Activated effector memory CD4-positive, alpha-beta T cell treated with Interleukin-2 at 50 U/mL for 16 hours (primary cell): ENCODE measurements around the gene ATG14.
A peak's percentile ranks its signal among the peaks of the same experiment; 100 is the strongest.
"Not testable (repeated sequence)": the region's sequence is repeated elsewhere in the genome, so short reads cannot be mapped to it uniquely, and the experiment has no call there.

Source experiments
- DNase-seq: peaks from one replicate; pipeline ENCODE4 v3.0.0-alpha.2; 2020

Gene ATG14

DNA sequence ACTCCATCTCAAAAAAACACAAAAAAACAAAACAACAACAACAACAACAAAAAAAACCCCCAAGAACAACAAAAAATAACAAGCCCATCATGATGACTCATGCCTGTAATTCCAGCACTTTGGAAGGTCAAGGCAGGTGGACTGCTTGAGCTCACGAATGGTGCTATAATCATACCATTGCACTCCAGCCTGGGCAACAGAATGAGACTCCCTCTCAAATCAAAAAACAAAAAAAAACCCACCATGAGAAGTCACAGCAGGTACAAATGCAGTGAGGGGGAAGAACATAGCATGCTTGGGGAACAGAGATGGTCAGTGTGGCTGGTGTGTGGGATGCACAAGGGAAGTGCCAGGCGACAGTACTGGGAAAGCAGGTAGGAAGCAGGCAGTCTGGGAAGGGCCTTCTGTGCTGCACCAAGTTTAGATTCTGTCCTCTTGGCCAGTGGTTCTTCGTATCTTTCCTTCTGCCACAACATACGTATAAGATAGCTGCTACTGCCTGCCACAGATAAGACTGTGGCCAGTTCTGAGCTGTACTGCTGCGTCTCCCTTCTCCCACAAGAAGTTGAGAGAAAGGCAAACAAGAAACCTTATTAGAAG, 28.0 kb downstream of the ATG14 start:
- DNase-seq, result no peak

GRCh38 chr14:55383056-55383466, 28.6 kb downstream of the ATG14 start:
- DNase-seq, result not testable (repeated sequence)

GRCh38 chr14:55382483-55382882, 29.1 kb downstream of the ATG14 start:
- DNase-seq, result no peak

DNA sequence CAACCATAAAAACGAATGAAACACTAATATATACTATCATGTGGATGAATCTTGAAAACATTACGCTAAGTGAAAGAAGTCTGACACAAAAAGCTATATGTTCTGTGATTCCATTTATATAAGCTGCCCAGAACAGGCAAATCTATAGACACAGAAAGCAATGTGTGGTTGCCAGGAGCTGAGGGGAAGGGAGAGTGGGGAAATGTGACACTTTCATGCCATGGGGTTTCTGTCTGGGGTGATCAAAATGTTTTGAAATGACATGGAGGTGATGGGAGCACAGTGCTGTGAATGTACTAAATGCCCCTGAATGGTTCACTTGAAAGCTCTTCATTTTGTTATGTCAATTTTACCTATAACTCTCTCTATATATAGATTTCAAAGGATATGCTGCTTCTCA, 30.1 kb downstream of the ATG14 start:
- no peak for DNase-seq

DNA sequence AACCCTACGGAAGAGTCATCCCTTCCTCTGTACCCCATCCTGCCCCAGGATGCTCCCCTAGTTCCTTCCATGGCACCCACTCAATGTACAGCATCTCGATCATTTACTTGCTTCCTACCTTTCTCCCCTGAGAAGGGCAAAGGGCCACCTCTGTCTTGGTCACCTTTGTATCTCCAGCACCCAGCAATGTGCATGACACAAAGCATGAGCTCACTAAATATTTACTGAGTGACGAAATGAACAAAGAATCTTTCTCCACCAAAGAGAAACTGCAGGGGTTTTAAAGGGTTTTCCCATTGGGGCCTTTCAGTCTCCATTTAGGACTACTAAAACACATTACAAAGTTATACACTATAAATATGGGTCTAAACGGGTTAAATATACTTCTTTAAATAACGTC, 30.6 kb downstream of the ATG14 start:
- DNase-seq, result no peak

DNA sequence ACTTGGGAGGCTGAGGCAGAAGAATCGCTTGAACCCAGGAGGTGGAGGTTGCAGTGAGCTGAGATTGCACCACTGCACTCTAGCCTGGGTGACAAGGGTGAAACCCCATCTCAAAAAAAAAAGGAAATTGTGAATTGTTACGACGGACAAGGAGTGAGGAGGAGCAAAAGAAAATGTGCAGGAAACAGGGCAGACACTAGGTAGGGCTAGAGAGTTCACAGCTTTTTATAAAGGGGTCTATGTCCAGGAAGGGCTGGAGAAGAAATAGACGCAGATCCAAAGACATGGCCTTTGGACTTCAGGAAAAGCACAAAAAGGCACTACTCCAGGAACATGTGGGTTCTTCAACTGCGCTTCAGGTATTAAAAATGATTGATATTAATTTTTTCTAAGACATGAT, 34.4 kb downstream of the ATG14 start:
- DNase-seq, result no peak

DNA sequence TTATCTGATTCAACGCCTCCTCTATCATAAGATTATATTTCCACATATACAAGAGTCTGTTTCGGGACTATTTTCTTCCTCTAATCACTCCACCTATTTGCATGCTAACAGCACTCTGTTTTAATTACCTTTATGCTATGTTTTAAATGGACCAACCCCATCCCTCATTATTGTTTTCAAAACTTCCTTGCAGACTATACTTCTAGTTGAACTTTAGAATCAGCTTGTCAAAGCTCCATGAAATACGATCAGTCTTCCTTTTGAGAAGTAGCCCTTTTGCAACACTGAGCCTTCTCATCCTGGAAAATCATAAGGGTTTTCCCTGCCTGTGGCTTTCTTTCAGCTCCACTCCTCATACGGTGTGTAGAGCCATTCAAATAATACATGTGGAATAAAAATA, 36.9 kb downstream of the ATG14 start:
- DNase-seq, result no peak

GRCh38 chr14:55373784-55374705, 37.6 kb downstream of the ATG14 start:
- no peak for DNase-seq

DNA sequence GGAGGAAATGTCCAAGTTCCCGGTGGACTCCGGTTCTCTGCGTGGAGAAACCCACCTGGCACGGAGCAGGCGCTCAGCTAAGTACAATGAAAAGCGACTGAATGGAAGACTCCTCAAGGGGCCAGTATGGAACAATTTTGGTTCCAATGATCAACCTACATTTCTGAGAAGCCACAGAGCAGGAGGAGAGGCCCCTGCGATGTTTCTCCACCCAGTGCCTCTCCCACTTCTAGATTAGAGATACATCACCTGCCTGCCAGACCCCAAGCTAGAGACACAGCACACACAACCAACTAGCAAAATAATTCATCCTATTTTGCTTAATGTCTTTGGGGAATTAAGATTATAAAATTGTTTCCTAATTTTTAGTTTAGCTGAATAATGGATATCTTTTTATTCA, 38.8 kb downstream of the ATG14 start:
- no peak for DNase-seq

GRCh38 chr14:55372423-55372822, 39.2 kb downstream of the ATG14 start:
- DNase-seq, result no peak

DNA sequence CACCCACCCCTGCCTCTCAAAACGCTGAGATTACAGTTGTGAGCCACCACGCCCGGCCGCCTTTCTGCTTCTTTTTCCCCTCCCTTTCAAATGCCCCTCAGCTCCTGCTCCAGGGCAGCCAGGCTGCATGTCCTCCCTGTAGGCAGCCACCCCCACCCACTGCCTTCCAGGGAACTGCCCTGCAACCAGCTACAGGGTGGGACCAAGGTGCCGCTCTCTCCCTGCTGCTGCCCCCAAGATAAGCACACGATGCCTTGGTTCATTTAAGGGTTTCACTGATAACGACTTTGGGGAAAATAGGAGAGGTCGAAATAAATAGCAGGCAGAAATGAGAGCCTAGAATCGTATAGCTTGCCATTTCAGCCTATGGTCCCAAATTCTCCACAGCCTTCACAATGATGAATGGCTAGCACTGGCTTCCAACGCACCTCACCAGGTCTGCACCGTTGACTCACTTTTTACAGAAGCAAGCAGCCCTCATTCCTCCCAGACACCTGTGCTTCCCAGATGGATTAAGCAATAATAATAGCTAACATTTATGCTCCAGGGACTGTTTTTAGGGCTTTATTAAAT, 40.7 kb downstream of the ATG14 start:
- no peak for DNase-seq

DNA sequence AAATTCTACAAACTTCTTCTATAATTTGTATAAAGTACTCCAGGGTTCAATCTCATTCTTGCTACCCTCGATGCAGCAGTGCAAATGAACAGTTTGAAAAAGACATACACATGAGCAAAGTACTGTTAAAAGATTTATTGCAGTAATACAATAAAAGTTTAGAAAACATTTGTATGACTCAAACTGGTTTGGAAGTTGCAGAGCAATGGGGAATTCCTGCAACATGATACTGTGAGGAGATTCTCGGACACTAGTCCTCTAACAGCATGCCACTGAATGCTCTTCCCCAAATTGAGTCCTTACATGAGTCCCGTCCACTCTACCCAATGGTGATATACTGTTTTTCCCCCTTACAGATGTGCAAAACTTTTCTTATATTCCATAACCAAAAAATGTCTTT, 45.4 kb downstream of the ATG14 start:
- no peak for DNase-seq

GRCh38 chr14:55361190-55361589, 50.4 kb downstream of the ATG14 start:
- no peak for DNase-seq

DNA sequence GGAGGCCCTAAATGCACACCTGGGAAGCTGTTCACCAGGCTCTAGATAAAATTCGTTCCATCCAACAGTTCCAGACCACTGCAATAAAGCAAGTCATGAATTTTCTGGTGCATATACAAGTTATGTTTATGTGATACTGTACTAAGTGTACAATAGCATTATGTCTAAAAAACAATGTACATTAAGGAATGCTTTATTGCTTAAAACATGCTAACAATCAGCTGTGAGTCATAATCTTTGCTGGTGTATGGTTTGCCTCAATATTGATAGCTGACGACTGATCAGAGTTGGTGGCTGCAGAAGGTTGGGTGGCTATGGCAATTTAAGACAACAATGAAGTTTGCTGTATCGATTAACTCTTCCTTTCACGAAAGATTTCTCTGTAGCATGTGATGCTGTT, 52.3 kb downstream of the ATG14 start:
- DNase-seq, result no peak

DNA sequence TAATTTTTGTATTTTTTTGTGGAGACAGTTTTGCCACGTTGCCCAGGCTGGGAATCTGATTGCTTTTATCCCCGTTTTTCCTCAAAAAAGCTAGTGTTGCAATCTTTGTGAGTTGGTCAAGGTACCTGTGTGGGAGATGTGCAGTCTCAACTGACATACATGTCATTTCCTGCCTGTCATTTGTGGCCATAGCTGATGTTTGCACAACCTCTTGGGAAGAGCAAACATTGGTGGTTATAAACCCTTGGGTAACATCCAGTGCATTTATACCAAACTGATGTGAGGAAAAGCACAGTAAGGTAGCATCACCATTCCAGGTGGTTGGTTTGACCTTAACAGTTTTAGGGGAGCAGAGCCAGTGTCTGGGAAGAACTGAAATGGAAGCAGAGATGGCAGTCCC, 54.7 kb downstream of the ATG14 start:
- no peak for DNase-seq

DNA sequence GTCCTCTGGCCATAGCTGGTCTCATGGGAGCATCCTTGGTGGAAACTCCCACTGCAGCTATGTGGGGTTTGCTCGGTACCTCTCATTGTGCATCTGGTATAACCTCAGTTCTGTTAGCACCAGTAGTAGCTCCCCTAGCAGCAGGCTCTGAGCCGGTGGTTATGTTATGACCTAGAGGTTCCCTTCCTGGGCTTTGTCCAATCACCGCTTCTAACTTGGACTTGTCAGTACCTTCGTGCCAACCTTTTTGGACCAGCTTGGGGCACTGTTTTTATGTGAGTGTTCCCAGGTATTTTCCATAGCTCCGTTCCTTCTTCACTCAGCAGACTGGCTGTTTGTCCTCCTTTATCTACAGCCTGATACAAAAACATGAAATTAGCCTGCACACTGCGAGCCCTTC, 55.7 kb downstream of the ATG14 start:
- no peak for DNase-seq

DNA sequence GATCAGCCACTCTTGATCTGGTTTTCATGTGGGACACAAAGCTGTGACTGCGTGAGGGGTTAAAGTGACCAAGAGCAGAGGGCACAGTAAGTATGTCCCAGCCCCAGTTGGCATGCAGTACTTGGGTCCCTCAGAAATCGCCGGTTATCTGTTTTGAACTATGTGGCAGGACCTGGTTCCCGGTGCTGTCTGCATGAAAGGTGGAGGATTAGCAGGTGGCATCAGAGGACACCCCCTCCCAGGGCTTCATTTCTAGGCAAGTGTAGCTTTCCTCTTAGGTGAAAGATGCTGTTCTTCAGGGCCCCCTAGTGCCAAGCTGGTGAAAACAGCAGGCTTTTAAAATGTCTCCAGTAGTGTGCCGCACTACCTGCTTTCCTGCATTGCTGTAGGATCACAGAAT, 57.1 kb downstream of the ATG14 start:
- DNase-seq, result peak; percentile 53

- DNase-seq, result no peak
These were observed 57.8 kb downstream of the ATG14 start for GRCh38 chr14:55353686-55354467.

DNA sequence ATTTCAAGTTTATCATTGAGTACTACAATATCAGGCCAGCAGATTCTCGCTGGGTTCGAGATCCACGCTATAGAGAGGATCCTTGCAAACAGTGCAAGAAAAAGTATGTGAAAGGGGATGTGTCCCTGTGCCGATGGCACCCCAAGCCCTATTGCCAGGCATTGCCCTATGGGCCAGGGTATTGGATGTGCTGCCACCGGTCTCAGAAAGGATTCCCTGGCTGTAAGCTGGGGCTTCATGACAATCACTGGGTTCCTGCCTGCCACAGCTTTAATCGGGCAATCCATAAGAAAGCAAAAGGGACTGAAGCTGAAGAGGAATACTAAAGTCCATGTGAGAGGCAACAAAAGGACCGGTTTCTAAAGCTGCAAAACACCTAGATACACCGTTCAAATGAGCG, 59.4 kb downstream of the ATG14 start:
- no peak for DNase-seq

DNA sequence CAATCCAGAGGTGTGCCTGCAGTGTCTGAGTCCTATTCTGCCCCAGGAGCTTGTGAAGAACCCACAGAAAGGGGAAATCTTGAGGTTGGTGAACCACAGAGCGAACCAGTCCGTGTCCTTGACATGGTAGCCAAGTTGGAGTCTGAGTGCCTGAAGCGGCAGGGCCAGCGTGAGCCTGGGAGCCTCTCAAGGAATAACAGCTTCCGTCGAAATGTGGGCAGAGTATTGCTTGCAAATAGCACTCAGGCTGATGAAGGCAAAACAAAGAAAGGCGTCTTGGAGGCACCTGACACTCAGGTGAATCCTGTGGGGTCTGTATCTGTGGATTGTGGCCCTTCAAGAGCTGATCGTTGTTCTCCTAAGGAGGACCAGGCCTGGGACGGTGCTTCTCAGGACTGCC, 60.5 kb downstream of the ATG14 start:
- DNase-seq, result no peak

GRCh38 chr14:55350461-55350860, 61.2 kb downstream of the ATG14 start:
- no peak for DNase-seq

GRCh38 chr14:55349565-55349964, 62.1 kb downstream of the ATG14 start:
- DNase-seq, result no peak

GRCh38 chr14:55348766-55349453, 62.7 kb downstream of the ATG14 start:
- DNase-seq, result no peak
